Measurements from ENCODE around the gene SELENOW. TPM values are rescaled to one million over a fixed set of nuclear protein-coding genes. Genes with fewer than 3 reads are reported as not detected.
"Not testable (repeated sequence)": the region's sequence is repeated elsewhere in the genome, so short reads cannot be mapped to it uniquely, and the experiment has no call there.

The SELENOW gene
- total and polyA plus RNA-seq, 2 donors from 2014 or later: 254 to 530 TPM

- peak overlapping the region in 1 of 3 donors; percentile 35 for H3K9ac ChIP-seq (ENCODE audit: low read length in 3 of 3)
- TF ChIP-seq, protein P1, sequence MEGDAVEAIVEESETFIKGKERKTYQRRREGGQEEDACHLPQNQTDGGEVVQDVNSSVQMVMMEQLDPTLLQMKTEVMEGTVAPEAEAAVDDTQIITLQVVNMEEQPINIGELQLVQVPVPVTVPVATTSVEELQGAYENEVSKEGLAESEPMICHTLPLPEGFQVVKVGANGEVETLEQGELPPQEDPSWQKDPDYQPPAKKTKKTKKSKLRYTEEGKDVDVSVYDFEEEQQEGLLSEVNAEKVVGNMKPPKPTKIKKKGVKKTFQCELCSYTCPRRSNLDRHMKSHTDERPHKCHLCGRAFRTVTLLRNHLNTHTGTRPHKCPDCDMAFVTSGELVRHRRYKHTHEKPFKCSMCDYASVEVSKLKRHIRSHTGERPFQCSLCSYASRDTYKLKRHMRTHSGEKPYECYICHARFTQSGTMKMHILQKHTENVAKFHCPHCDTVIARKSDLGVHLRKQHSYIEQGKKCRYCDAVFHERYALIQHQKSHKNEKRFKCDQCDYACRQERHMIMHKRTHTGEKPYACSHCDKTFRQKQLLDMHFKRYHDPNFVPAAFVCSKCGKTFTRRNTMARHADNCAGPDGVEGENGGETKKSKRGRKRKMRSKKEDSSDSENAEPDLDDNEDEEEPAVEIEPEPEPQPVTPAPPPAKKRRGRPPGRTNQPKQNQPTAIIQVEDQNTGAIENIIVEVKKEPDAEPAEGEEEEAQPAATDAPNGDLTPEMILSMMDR (IDR thresholded peaks at IDR 0.05; ENCODE audit: borderline replicate concordance, extremely low read depth, insufficient read depth): no peak
- H3K27me3 ChIP-seq (ENCODE audit: control insufficient read depth, insufficient read depth, low read length): no peaks in the 10 kb centered on the region
- no peak for DNase-seq
- peaks cover 0 to 20% (median 0%) of the 10 kb centered on the region in 3 donors for H3K4me1 ChIP-seq (ENCODE audit: control insufficient read depth in 2 of 3, insufficient read depth in 2 of 3, low read depth in 1 of 3, low read length in 3 of 3)
- H3K36me3 ChIP-seq (ENCODE audit: control insufficient read depth in 2 of 3, insufficient read depth in 3 of 3, low read length in 3 of 3): peaks cover 3 to 12% (median 10%) of the 10 kb centered on the region in 3 donors
- FAIRE-seq: no peak
- peak overlapping the region in 1 of 2 donors; percentile 92 for H3K27ac ChIP-seq (ENCODE audit: low read depth in 2 of 2, low read length in 2 of 2)
- H3K9me3 ChIP-seq (ENCODE audit: control insufficient read depth in 2 of 3, insufficient read depth in 1 of 3, low read length in 3 of 3): no peaks in the 10 kb centered on the region
- H3K4me3 ChIP-seq (ENCODE audit: low read length in 3 of 3): peak overlapping the region in 2 of 3 donors; percentile 40 to 87
- intact Hi-C loops (cut with DNase I): no loop called here
Observed at GRCh38 chr19:47780215-47780551, 1.7 kb downstream of the SELENOW start.

GRCh38 chr19:47781590-47782262, 3.2 kb downstream of the SELENOW start:
- no peaks in the 10 kb centered on the region for H3K27me3 ChIP-seq (ENCODE audit: control insufficient read depth, insufficient read depth, low read length)
- no peaks in the 10 kb centered on the region for H3K9me3 ChIP-seq (ENCODE audit: control insufficient read depth in 2 of 3, insufficient read depth in 1 of 3, low read length in 3 of 3)
- H3K27ac ChIP-seq (ENCODE audit: low read depth in 2 of 2, low read length in 2 of 2): peak overlapping the region in 1 of 2 donors; percentile 37
- intact Hi-C loops (cut with DNase I): no loop called here
- TF ChIP-seq, protein P1 (IDR thresholded peaks at IDR 0.05; ENCODE audit: borderline replicate concordance, extremely low read depth, insufficient read depth): no peak
- H3K4me3 ChIP-seq (ENCODE audit: low read length in 3 of 3): peak overlapping the region in 1 of 3 donors; percentile 15
- peaks cover 0 to 20% (median 0%) of the 10 kb centered on the region in 3 donors for H3K4me1 ChIP-seq (ENCODE audit: control insufficient read depth in 2 of 3, insufficient read depth in 2 of 3, low read depth in 1 of 3, low read length in 3 of 3)
- H3K36me3 ChIP-seq (ENCODE audit: control insufficient read depth in 2 of 3, insufficient read depth in 3 of 3, low read length in 3 of 3): peaks cover 3 to 18% (median 10%) of the 10 kb centered on the region in 3 donors
- peak overlapping the region in 1 of 3 donors; percentile 41 for H3K9ac ChIP-seq (ENCODE audit: low read length in 3 of 3)
- FAIRE-seq (no peak), DNase-seq (no peak)

DNA sequence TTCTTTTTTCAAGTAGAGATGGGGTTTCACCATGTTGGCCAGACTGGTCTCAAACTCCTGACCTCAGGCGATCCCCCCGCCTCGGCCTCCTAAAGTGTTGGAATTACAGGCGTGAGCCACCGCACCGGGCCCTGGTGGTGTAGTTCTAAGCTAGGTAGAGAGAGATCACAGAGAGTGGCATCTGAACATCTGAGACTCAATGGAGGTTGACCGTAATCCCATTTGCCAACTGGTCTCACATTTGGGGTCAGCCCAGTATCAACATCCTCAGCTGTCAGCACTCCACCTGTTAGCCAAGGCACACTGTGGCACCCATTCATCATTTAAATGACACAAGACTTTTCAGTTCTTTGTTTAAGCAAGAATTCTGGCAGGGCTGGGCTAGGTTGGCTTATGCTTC, 8.1 kb downstream of the SELENOW start:
- no peak overlapping the region for H3K27ac ChIP-seq (ENCODE audit: low read depth in 2 of 2, low read length in 2 of 2)
- no peaks in the 10 kb centered on the region for H3K9me3 ChIP-seq (ENCODE audit: control insufficient read depth in 2 of 3, insufficient read depth in 1 of 3, low read length in 3 of 3)
- H3K27me3 ChIP-seq (ENCODE audit: control insufficient read depth, insufficient read depth, low read length): no peaks in the 10 kb centered on the region
- H3K36me3 ChIP-seq (ENCODE audit: control insufficient read depth in 2 of 3, insufficient read depth in 3 of 3, low read length in 3 of 3): peaks cover under 1 to 13% (median 7%) of the 10 kb centered on the region in 3 donors
- FAIRE-seq: no peak
- no peak overlapping the region for H3K9ac ChIP-seq (ENCODE audit: low read length in 3 of 3)
- peaks cover 0 to 6% (median 0%) of the 10 kb centered on the region in 3 donors for H3K4me1 ChIP-seq (ENCODE audit: control insufficient read depth in 2 of 3, insufficient read depth in 2 of 3, low read depth in 1 of 3, low read length in 3 of 3)
- H3K4me3 ChIP-seq (ENCODE audit: low read length in 3 of 3): no peak overlapping the region
- intact Hi-C loops (cut with DNase I): no loop called here
- TF ChIP-seq, protein P1 (IDR thresholded peaks at IDR 0.05; ENCODE audit: borderline replicate concordance, extremely low read depth, insufficient read depth): no peak
- peak in 1 of 5 donors; percentile 18 for DNase-seq

GRCh38 chr19:47787307-47787706, 8.8 kb downstream of the SELENOW start:
- FAIRE-seq; H3K27me3 ChIP-seq (ENCODE audit: control insufficient read depth, insufficient read depth, low read length); H3K4me1 ChIP-seq (ENCODE audit: control insufficient read depth in 2 of 3, insufficient read depth in 2 of 3, low read depth in 1 of 3, low read length in 3 of 3); H3K9ac ChIP-seq (ENCODE audit: low read length in 3 of 3); intact Hi-C loops (cut with DNase I); H3K27ac ChIP-seq (ENCODE audit: low read depth in 2 of 2, low read length in 2 of 2); H3K4me3 ChIP-seq (ENCODE audit: low read length in 3 of 3); H3K9me3 ChIP-seq (ENCODE audit: control insufficient read depth in 2 of 3, insufficient read depth in 1 of 3, low read length in 3 of 3); DNase-seq: not testable (repeated sequence)
- H3K36me3 ChIP-seq (ENCODE audit: control insufficient read depth in 2 of 3, insufficient read depth in 3 of 3, low read length in 3 of 3): peaks cover 0 to 13% (median 6%) of the 10 kb centered on the region in 3 donors

DNA sequence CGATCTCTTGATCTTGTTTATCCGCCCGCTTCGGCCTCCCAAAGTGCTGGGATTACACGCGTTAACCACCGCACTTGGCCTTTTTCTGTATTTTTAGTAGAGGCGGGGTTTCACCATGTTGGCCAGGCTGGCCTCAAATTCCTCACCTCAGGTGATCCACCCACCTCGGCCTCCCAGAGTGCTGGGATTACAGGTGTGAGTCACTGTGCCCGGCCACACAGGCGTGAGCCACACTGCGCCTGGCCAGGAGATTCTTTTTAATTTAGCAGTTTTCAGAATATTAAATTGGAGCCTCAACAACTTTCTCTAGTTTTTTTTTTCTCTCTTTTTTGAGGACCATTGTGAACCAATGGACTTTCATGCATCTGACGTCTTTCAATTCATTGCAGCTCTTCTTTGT, 11.3 kb downstream of the SELENOW start:
- intact Hi-C loops (cut with DNase I); FAIRE-seq: not testable (repeated sequence)

More for the DNA sequence above, 11.3 kb downstream of the SELENOW start:
- H3K27ac ChIP-seq (ENCODE audit: low read depth in 2 of 2, low read length in 2 of 2); DNase-seq; H3K4me1 ChIP-seq (ENCODE audit: control insufficient read depth in 2 of 3, insufficient read depth in 2 of 3, low read depth in 1 of 3, low read length in 3 of 3); H3K27me3 ChIP-seq (ENCODE audit: control insufficient read depth, insufficient read depth, low read length); H3K4me3 ChIP-seq (ENCODE audit: low read length in 3 of 3); H3K9me3 ChIP-seq (ENCODE audit: control insufficient read depth in 2 of 3, insufficient read depth in 1 of 3, low read length in 3 of 3); H3K36me3 ChIP-seq (ENCODE audit: control insufficient read depth in 2 of 3, insufficient read depth in 3 of 3, low read length in 3 of 3); H3K9ac ChIP-seq (ENCODE audit: low read length in 3 of 3): not testable (repeated sequence)

All from kidney (tissue), 14 donors.